ENCODE results near the gene KCNK16. TPM values are rescaled to one million over a fixed set of nuclear protein-coding genes. Genes with fewer than 3 reads are reported as not detected.

KCNK16 gene
- total and polyA plus RNA-seq, 10 of the 15 experiments (the other 5 are each of a cell fraction or from before 2014, with no cell fraction given): not detected

DNA sequence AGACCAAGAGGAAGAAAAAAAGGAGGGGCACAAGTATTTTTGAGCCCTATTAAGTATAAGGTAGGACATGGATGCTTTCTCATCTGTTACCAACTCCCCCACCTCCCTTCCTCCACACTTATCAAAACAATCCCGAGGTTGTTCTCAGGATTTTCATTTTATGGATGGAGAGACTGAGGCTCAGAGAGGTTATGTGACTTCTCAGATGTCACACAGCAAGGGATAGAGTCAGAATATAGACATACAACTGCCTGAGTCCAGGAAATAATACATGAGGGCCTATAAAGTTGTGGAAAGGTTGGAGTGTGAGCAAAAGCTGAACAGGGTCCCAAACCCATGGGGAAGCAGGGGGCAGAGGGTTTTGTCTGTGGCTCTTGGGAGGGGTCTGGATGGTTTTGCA is 27.6 kb downstream of the KCNK16 start:
- H3K9ac ChIP-seq (ENCODE audit: control insufficient read depth, insufficient read depth, low read length): no peak overlapping the region
- no peaks in the 10 kb centered on the region for H3K79me2 ChIP-seq (ENCODE audit: control insufficient read depth, insufficient read depth, low read length)
- H3K9me3 ChIP-seq (replicated peaks; ENCODE audit: control insufficient read depth, insufficient read depth, low read length): no peaks in the 10 kb centered on the region
- WGBS (ENCODE audit: insufficient coverage, insufficient replicate concordance, low lambda C conversion rate, missing lambda C conversion rate): 0% methylated on average over 1 of the region's 1 CpG
- H3K36me3 ChIP-seq (ENCODE audit: control insufficient read depth in 2 of 2, insufficient read depth in 2 of 2, low read length in 1 of 2): no peaks in the 10 kb centered on the region
- ChIA-PET RAD21 (ENCODE audit: unreplicated experiment) (no interaction called here), POLR2A (interaction anchor here (0.5 kb wide), 1 partner anchor 94 kb away, joined by 4 read pairs; no protein-coding TSS in a partner anchor), CTCF (interaction anchor here (1.0 kb wide), 1 partner anchor 128 kb away, joined by 3 read pairs; no protein-coding TSS in a partner anchor), SMC1A (ENCODE audit: uncharacterized antibody, unreplicated experiment) (no interaction called here)
- FAIRE-seq (no peak), ATAC-seq (no peak), DNase-seq (ENCODE audit: low read depth, low spot score) (no peak)
- H2AFZ ChIP-seq (ENCODE audit: control insufficient read depth, low read depth, low read length): no peak overlapping the region
- TF ChIP-seq, protein P1, sequence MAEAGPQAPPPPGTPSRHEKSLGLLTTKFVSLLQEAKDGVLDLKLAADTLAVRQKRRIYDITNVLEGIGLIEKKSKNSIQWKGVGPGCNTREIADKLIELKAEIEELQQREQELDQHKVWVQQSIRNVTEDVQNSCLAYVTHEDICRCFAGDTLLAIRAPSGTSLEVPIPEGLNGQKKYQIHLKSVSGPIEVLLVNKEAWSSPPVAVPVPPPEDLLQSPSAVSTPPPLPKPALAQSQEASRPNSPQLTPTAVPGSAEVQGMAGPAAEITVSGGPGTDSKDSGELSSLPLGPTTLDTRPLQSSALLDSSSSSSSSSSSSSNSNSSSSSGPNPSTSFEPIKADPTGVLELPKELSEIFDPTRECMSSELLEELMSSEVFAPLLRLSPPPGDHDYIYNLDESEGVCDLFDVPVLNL (IDR thresholded peaks at IDR 0.05; ENCODE audit: low read depth, low read length): no peak
- TF ChIP-seq, protein P2, sequence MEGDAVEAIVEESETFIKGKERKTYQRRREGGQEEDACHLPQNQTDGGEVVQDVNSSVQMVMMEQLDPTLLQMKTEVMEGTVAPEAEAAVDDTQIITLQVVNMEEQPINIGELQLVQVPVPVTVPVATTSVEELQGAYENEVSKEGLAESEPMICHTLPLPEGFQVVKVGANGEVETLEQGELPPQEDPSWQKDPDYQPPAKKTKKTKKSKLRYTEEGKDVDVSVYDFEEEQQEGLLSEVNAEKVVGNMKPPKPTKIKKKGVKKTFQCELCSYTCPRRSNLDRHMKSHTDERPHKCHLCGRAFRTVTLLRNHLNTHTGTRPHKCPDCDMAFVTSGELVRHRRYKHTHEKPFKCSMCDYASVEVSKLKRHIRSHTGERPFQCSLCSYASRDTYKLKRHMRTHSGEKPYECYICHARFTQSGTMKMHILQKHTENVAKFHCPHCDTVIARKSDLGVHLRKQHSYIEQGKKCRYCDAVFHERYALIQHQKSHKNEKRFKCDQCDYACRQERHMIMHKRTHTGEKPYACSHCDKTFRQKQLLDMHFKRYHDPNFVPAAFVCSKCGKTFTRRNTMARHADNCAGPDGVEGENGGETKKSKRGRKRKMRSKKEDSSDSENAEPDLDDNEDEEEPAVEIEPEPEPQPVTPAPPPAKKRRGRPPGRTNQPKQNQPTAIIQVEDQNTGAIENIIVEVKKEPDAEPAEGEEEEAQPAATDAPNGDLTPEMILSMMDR (IDR thresholded peaks at IDR 0.05 in 2 of 3, conservative IDR thresholded peaks at IDR 0.05 in 1 of 3; ENCODE audit: control insufficient read depth in 2 of 3, extremely low read depth in 1 of 3, insufficient read depth in 1 of 3, low read depth in 3 of 3, low read length in 3 of 3): no peak
- TF ChIP-seq TAF1 (IDR thresholded peaks at IDR 0.05; ENCODE audit: borderline replicate concordance, low read depth, low read length) (no peak), NRF1 (conservative IDR thresholded peaks at IDR 0.05; ENCODE audit: low read depth, low read length) (no peak), NR2C2 (IDR thresholded peaks at IDR 0.05; ENCODE audit: borderline replicate concordance, control insufficient read depth, insufficient read length, low read depth) (no peak), ZNF24 (IDR thresholded peaks at IDR 0.05) (no peak), SMAD1 (IDR thresholded peaks at IDR 0.05; ENCODE audit: low read depth, partially characterized antibody) (no peak), SREBF2 (IDR thresholded peaks at IDR 0.05; ENCODE audit: low read length) (no peak), RUNX3 (IDR thresholded peaks at IDR 0.05; ENCODE audit: low read length) (no peak), ZNF207 (IDR thresholded peaks at IDR 0.05; ENCODE audit: borderline replicate concordance) (no peak), JUNB (IDR thresholded peaks at IDR 0.05) (no peak)
- H3K4me2 ChIP-seq (ENCODE audit: control insufficient read depth, insufficient read depth): no peak overlapping the region
- in situ Hi-C loops (cut with MboI): no loop called here
- no peaks in the 10 kb centered on the region for H3K4me1 ChIP-seq (ENCODE audit: control insufficient read depth, insufficient read depth, low read length)
- no TSS peak for BruUV-seq (replicated peaks)
- H4K20me1 ChIP-seq (ENCODE audit: control insufficient read depth, insufficient read depth): no peaks in the 10 kb centered on the region
- no peak overlapping the region for H3K4me3 ChIP-seq
- H3K27ac ChIP-seq (ENCODE audit: control insufficient read depth, insufficient read depth): no peak overlapping the region
- H3K27me3 ChIP-seq (replicated peaks in 1 of 2; ENCODE audit: control insufficient read depth in 2 of 2, insufficient read depth in 2 of 2, low read length in 1 of 2): peaks cover 0 to 5% of the 10 kb centered on the region in 2 experiments; a peak in 3 of 4 replicates
- intact Hi-C loops (cut with micrococcal nuclease; ENCODE audit: unreplicated experiment): no loop called here

Measured in GM12878 (cell line).